ENCODE results near the gene FAM78A. TPM values are rescaled to one million over a fixed set of nuclear protein-coding genes. Genes with fewer than 3 reads are reported as not detected.

FAM78A gene
- total and polyA plus RNA-seq, 2 of the 8 experiments (the other 6 are each of a cell fraction or from before 2014, with no cell fraction given): 3.1 TPM

DNA sequence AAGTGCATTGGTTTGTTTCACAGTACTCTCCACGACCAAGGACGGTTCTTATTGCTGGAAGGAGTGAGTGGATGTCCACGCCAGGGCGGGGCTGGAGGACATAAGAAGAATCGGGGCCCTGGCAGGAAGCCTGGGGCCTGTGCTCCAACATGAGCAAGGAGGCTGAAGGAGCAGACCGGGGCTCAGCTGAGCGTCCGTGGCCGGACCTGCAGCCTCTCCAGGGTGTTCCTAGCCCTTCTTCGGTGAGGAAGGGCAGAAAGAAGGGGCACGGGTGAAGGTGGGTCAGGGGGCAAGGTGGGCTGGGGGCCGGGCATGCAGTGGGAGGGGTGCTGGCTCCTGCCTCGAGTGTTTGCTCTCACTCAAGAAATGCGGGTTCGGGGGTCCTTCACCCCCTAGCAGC is 18.1 kb downstream of the FAM78A start:
- no peak overlapping the region for H2BK120ac ChIP-seq (replicated peaks; ENCODE audit: low read depth, low read length)
- no peaks in the 10 kb centered on the region for H3K9me3 ChIP-seq (ENCODE audit: insufficient read depth in 2 of 2, low read depth in 1 of 2, low read length in 1 of 2)
- WGBS, 2 experiments (ENCODE audit: extremely low coverage in 1 of 2, insufficient coverage in 1 of 2, insufficient read length in 1 of 2, insufficient replicate concordance in 2 of 2, low coverage in 1 of 2, low lambda C conversion rate in 2 of 2, missing lambda C conversion rate in 1 of 2): 95% methylated on average over 11 of the region's 15 CpGs; no CpG with 5 or more reads in 1 of the 2 experiments
- no peak overlapping the region for H4K5ac ChIP-seq (ENCODE audit: insufficient read length, low read depth, low read length)
- no peak overlapping the region for H2AFZ ChIP-seq (ENCODE audit: low read length)
- H4K20me1 ChIP-seq (replicated peaks in 1 of 2; ENCODE audit: control insufficient read depth in 1 of 2, insufficient read depth in 2 of 2, low read length in 2 of 2): peaks cover 0 to 2% of the 10 kb centered on the region in 2 experiments
- H2BK5ac ChIP-seq (ENCODE audit: low read depth, low read length): no peak overlapping the region
- no peak overlapping the region for H2AK5ac ChIP-seq (ENCODE audit: low read depth, low read length)
- no peak overlapping the region for H3K18ac ChIP-seq (ENCODE audit: extremely low read depth, low read length)
- no peak overlapping the region for H2BK20ac ChIP-seq (ENCODE audit: low read length)
- no peak overlapping the region for H2BK15ac ChIP-seq (ENCODE audit: low read length)
- H3K23ac ChIP-seq (ENCODE audit: insufficient read length): no peak overlapping the region
- CTCF ChIA-PET (ENCODE audit: partially characterized antibody): interaction anchor here (0.8 to 2.5 kb wide), 8 partner anchors 14 to 81 kb away, joined by 3 to 15 read pairs (median 7); no protein-coding TSS in a partner anchor
- no peak for TF ChIP-seq RAD21 (IDR thresholded peaks at IDR 0.05 in 1 of 2, conservative IDR thresholded peaks at IDR 0.05 in 1 of 2; ENCODE audit: low read depth in 2 of 2, low read length in 2 of 2)
- H3K4me1 ChIP-seq (replicated peaks in 1 of 4; ENCODE audit: control insufficient read depth in 3 of 4, insufficient read depth in 4 of 4, low read length in 3 of 4): peaks cover 0 to 9% (median 1%) of the 10 kb centered on the region in 4 experiments; a peak in 1 of 7 replicates
- H3K23me2 ChIP-seq (ENCODE audit: low read depth, low read length): no peaks in the 10 kb centered on the region
- no peaks in the 10 kb centered on the region for H3K27me3 ChIP-seq (replicated peaks in 1 of 4; ENCODE audit: control insufficient read depth in 3 of 4, extremely low read depth in 1 of 4, insufficient read depth in 3 of 4, low read length in 3 of 4)
- no peak overlapping the region for H3K4me2 ChIP-seq (ENCODE audit: insufficient read depth in 1 of 2, low read depth in 2 of 2, low read length in 2 of 2)
- H4K91ac ChIP-seq (replicated peaks; ENCODE audit: insufficient read length, low read length): no peak overlapping the region
- H3K27ac ChIP-seq (ENCODE audit: low read depth, low read length): no peak overlapping the region
- no peaks in the 10 kb centered on the region for H3K36me3 ChIP-seq (ENCODE audit: control insufficient read depth in 2 of 4, insufficient read depth in 4 of 4, low read length in 3 of 4)
- no peak overlapping the region for H3K56ac ChIP-seq (replicated peaks; ENCODE audit: insufficient read length, low read depth, low read length)
- POLR2A ChIA-PET (ENCODE audit: partially characterized antibody): interaction anchor here (1.5 to 1.6 kb wide), 2 partner anchors 42 to 133 kb away, joined by 3 read pairs; partner anchors contain the start of gene NUP214
- no peak overlapping the region for H2BK12ac ChIP-seq (ENCODE audit: low read depth, low read length)
- no peaks in the 10 kb centered on the region for H3K79me2 ChIP-seq (ENCODE audit: control insufficient read depth in 1 of 2, insufficient read depth in 2 of 2, low read length in 2 of 2)
- H3K4ac ChIP-seq (replicated peaks; ENCODE audit: insufficient read length, low read depth, low read length): no peak overlapping the region
- H3K4me3 ChIP-seq (ENCODE audit: extremely low read depth in 1 of 4, insufficient read depth in 2 of 4, low read depth in 3 of 4, low read length in 4 of 4): no peak overlapping the region
- FAIRE-seq (no peak), DNase-seq (ENCODE audit: low read depth in 1 of 2, low spot score in 2 of 2) (no peak)
- no peak overlapping the region for H3K9ac ChIP-seq (replicated peaks in 1 of 4; ENCODE audit: extremely low read depth in 1 of 4, low read depth in 3 of 4, low read length in 3 of 4)
- no peaks in the 10 kb centered on the region for H3K79me1 ChIP-seq (ENCODE audit: low read depth, low read length)
- H3K14ac ChIP-seq (ENCODE audit: insufficient read length): no peak overlapping the region
- no peak overlapping the region for H4K8ac ChIP-seq (ENCODE audit: extremely low read depth, insufficient read depth, low read length)

Data from H1 (cell line).